Transverse colon (tissue), 4 donors: ENCODE results near the gene DNAJC10. TPM values are rescaled to one million over a fixed set of nuclear protein-coding genes. Genes with fewer than 3 reads are reported as not detected.

Experiments used
- DNase-seq: peaks from one replicate; pipeline ENCODE4 v3.0.0-alpha.2; 2019
- H3K27ac ChIP-seq, 4 donors: fragments of 200-600 bp; sonication (generic); 2 replicates each; pipeline ENCODE4 v1.5.1; 2016 to 2018; ENCODE audit warnings: inconsistent platforms in 4 of 4
- H3K27me3 ChIP-seq: fragments of 200-600 bp; sonication (generic); 2 replicates; pipeline ENCODE4 v1.5.1; 2017; ENCODE audit warnings: inconsistent platforms
- H3K36me3 ChIP-seq, 4 donors: fragments of 200-600 bp; sonication (generic); 2 replicates each; pipeline ENCODE4 v1.5.1; 2017 to 2019; ENCODE audit warnings: inconsistent platforms in 4 of 4
- H3K4me1 ChIP-seq, 4 donors: fragments of 200-600 bp; sonication (generic); 2 replicates each; pipeline ENCODE4 v1.5.1; 2017 to 2020; ENCODE audit warnings: inconsistent platforms in 4 of 4
- H3K4me3 ChIP-seq, 4 donors: fragments of 200-600 bp; sonication (generic); 1 replicate in 1 of 4; 2 replicates in 3 of 4; pipeline versions ENCODE4 v1.5.1 to v1.6.1; 2017 to 2019; ENCODE audit warnings: inconsistent platforms in 4 of 4
- H3K9me3 ChIP-seq, 2 donors: fragments of 200-600 bp; sonication (generic); 2 replicates each; pipeline ENCODE4 v1.5.1; 2017 to 2019; ENCODE audit warnings: inconsistent platforms in 2 of 2
- CTCF ChIP-seq, 5 experiments: fragments of 200-600 bp in 3 of 5; fragments of 450-650 bp in 2 of 5; sonication (generic) in 3 of 5; IDR thresholded peaks; 1 replicate in 2 of 5; 2 replicates in 3 of 5; pipeline ENCODE4 v1.5.1; 2016 to 2017; ENCODE audit warnings: antibody characterized with exemption in 5 of 5, inconsistent platforms in 3 of 5, mild to moderate bottlenecking in 2 of 5, moderate library complexity in 1 of 5
- EP300 ChIP-seq: sonication (generic); formaldehyde crosslinking; IDR thresholded peaks from one replicate; pipeline ENCODE4 v1.6.1; 2017; ENCODE audit warnings: antibody characterized with exemption, low read depth
- POLR2A ChIP-seq: fragments of 450-650 bp; IDR thresholded peaks from one replicate; pipeline ENCODE4 v1.6.1; 2016; ENCODE audit warnings: antibody characterized with exemption, mild to moderate bottlenecking, moderate library complexity
- POLR2AphosphoS5 ChIP-seq, 3 donors: sonication (generic); formaldehyde crosslinking; IDR thresholded peaks; one replicate each; pipeline ENCODE4 v1.6.1; 2016; ENCODE audit warnings: antibody characterized with exemption in 3 of 3
- WGBS, 2 donors: methylation state at CpG; one replicate each; pipeline ENCODE4 v1.1.5; 2018; ENCODE audit warnings: low coverage in 1 of 2; 5-methylcytosine and 5-hydroxymethylcytosine counted together
- in situ Hi-C, 4 donors: fragments of 200-750 bp; cut with MboI; loops; one replicate each; pipeline versions ENCODE4 v1.15.0 to v1.15.1; 2017; ENCODE audit warnings: low sequenced_read_pairs in 3 of 4, low pct_ligation_motif_present in 1 of 4, low pct_unique_long_range_greater_than_20kb in 1 of 4
- intact Hi-C: fragments of 100-400 bp; cut with DNase I; formaldehyde crosslinking; loops from one replicate; pipeline ENCODE4 v1.15.1; 2023; ENCODE audit warnings: low total_unique reads
- total RNA-seq, 4 donors: library from RNA; depleted of rRNA; stranded (reverse); fragments of >200 nt; gene quantifications; one replicate each; pipeline ENCODE4 v1.1.0, GENCODE V29; 2016

Gene DNAJC10
- total RNA-seq = 10 to 100 TPM; 27.4 to 37.9 (median 35.5) TPM

GRCh38 chr2:182715892-182716649, at the start of gene DNAJC10:
TSS of gene DNAJC10 (plus strand) at chr2:182716257. CDS start at chr2:182718087, 1,830 bp downstream.
- intact Hi-C loops (no loop called here), in situ Hi-C loops (no loop called here)
- WGBS, 2 donors = 1% methylated on average over 69 of the region's 69 CpGs; no CpG with 5 or more reads in 1 of the 2 donors
- no peaks in the 10 kb centered on the region for H3K9me3 ChIP-seq
- no peaks in the 10 kb centered on the region for H3K27me3 ChIP-seq
- peak within 1 kb of the TSS; percentile 81 to 96 (median 90) for H3K27ac ChIP-seq
- TF ChIP-seq POLR2AphosphoS5 (IDR thresholded peaks at IDR 0.05) (peak; percentile 57 to 82 (median 72)), POLR2A (peak; percentile 60), CTCF (IDR thresholded peaks at IDR 0.05) (no peak), EP300 (no peak)
- H3K4me1 ChIP-seq = peaks cover 0 to 26% (median 10%) of the 10 kb centered on the region in 4 donors
- DNase-seq = peak; percentile 90
- no peaks in the 10 kb centered on the region for H3K36me3 ChIP-seq
- peak within 1 kb of the TSS; percentile 65 to 92 (median 78) for H3K4me3 ChIP-seq

- H3K27me3 ChIP-seq = no peaks in the 10 kb centered on the region
- no peaks in the 10 kb centered on the region for H3K9me3 ChIP-seq
- no peak overlapping the region for H3K27ac ChIP-seq
- no peak overlapping the region for H3K4me3 ChIP-seq
- in situ Hi-C loops (no loop called here), intact Hi-C loops (no loop called here)
- H3K36me3 ChIP-seq = no peaks in the 10 kb centered on the region
- TF ChIP-seq POLR2A (no peak), EP300 (no peak), CTCF (IDR thresholded peaks at IDR 0.05) (peak in 3 of 5 experiments; percentile 19 to 40 (median 25)), POLR2AphosphoS5 (IDR thresholded peaks at IDR 0.05) (no peak)
- H3K4me1 ChIP-seq = no peaks in the 10 kb centered on the region
- 57 to 76% methylated on average over 1 of the region's 1 CpG for WGBS, 2 donors
- DNase-seq = no peak
Observed at GRCh38 chr2:182666674-182667314, 49.3 kb upstream of the DNAJC10 start.

- Histone ChIP-seq H3K36me3 (no peaks in the 10 kb centered on the region), H3K27ac (no peak overlapping the region), H3K4me1 (no peaks in the 10 kb centered on the region), H3K27me3 (no peaks in the 10 kb centered on the region), H3K9me3 (no peaks in the 10 kb centered on the region), H3K4me3 (no peak overlapping the region)
- TF ChIP-seq POLR2AphosphoS5 (IDR thresholded peaks at IDR 0.05) (no peak), POLR2A (no peak), EP300 (no peak), CTCF (IDR thresholded peaks at IDR 0.05) (no peak)
- intact Hi-C loops = no loop called here
- DNase-seq = no peak
- 40 to 42% methylated on average over 1 of the region's 1 CpG for WGBS, 2 donors
- in situ Hi-C loops = no loop called here
Observed at GRCh38 chr2:182667315-182667695, 48.8 kb upstream of the DNAJC10 start.

- Histone ChIP-seq H3K27me3 (no peaks in the 10 kb centered on the region), H3K4me3 (no peak overlapping the region), H3K27ac (no peak overlapping the region), H3K9me3 (no peaks in the 10 kb centered on the region), H3K36me3 (no peaks in the 10 kb centered on the region), H3K4me1 (no peaks in the 10 kb centered on the region)
- no peak for TF ChIP-seq EP300
- no peak for TF ChIP-seq POLR2AphosphoS5 (IDR thresholded peaks at IDR 0.05)
- TF ChIP-seq CTCF (IDR thresholded peaks at IDR 0.05) = no peak
- in situ Hi-C loops (no loop called here), intact Hi-C loops (no loop called here)
- DNase-seq = peak; percentile 7
- 67 to 80% methylated on average over 4 to 6 of the region's 6 CpGs for WGBS, 2 donors
Observed at GRCh38 chr2:182668671-182669070, 47.4 kb upstream of the DNAJC10 start.
